Measurements from ENCODE around the gene PLXNA4.

- TF ChIP-seq, protein P1, sequence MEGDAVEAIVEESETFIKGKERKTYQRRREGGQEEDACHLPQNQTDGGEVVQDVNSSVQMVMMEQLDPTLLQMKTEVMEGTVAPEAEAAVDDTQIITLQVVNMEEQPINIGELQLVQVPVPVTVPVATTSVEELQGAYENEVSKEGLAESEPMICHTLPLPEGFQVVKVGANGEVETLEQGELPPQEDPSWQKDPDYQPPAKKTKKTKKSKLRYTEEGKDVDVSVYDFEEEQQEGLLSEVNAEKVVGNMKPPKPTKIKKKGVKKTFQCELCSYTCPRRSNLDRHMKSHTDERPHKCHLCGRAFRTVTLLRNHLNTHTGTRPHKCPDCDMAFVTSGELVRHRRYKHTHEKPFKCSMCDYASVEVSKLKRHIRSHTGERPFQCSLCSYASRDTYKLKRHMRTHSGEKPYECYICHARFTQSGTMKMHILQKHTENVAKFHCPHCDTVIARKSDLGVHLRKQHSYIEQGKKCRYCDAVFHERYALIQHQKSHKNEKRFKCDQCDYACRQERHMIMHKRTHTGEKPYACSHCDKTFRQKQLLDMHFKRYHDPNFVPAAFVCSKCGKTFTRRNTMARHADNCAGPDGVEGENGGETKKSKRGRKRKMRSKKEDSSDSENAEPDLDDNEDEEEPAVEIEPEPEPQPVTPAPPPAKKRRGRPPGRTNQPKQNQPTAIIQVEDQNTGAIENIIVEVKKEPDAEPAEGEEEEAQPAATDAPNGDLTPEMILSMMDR (IDR thresholded peaks at IDR 0.05) = no peak
- TF ChIP-seq NR3C1 (CRISPR knock-in tag; conservative IDR thresholded peaks at IDR 0.05; ENCODE audit: low read depth) (no peak), MXD4 (CRISPR knock-in tag; IDR thresholded peaks at IDR 0.05; ENCODE audit: borderline replicate concordance) (no peak), MLX (CRISPR knock-in tag; IDR thresholded peaks at IDR 0.05) (no peak), USF2 (CRISPR knock-in tag; IDR thresholded peaks at IDR 0.05) (no peak), SMAD4 (CRISPR knock-in tag; IDR thresholded peaks at IDR 0.05) (no peak), IRF2 (CRISPR knock-in tag; IDR thresholded peaks at IDR 0.05; ENCODE audit: borderline replicate concordance, low read depth) (no peak), IRF1 (CRISPR knock-in tag; IDR thresholded peaks at IDR 0.05) (no peak), ZNF423 (CRISPR knock-in tag; IDR thresholded peaks at IDR 0.05) (no peak), NR2C2 (CRISPR knock-in tag; IDR thresholded peaks at IDR 0.05) (no peak), ATF3 (CRISPR knock-in tag; conservative IDR thresholded peaks at IDR 0.05) (no peak), TEAD1 (CRISPR knock-in tag; IDR thresholded peaks at IDR 0.05) (no peak)
- TF ChIP-seq, protein P2, sequence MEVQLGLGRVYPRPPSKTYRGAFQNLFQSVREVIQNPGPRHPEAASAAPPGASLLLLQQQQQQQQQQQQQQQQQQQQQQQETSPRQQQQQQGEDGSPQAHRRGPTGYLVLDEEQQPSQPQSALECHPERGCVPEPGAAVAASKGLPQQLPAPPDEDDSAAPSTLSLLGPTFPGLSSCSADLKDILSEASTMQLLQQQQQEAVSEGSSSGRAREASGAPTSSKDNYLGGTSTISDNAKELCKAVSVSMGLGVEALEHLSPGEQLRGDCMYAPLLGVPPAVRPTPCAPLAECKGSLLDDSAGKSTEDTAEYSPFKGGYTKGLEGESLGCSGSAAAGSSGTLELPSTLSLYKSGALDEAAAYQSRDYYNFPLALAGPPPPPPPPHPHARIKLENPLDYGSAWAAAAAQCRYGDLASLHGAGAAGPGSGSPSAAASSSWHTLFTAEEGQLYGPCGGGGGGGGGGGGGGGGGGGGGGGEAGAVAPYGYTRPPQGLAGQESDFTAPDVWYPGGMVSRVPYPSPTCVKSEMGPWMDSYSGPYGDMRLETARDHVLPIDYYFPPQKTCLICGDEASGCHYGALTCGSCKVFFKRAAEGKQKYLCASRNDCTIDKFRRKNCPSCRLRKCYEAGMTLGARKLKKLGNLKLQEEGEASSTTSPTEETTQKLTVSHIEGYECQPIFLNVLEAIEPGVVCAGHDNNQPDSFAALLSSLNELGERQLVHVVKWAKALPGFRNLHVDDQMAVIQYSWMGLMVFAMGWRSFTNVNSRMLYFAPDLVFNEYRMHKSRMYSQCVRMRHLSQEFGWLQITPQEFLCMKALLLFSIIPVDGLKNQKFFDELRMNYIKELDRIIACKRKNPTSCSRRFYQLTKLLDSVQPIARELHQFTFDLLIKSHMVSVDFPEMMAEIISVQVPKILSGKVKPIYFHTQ (CRISPR knock-in tag; IDR thresholded peaks at IDR 0.05) = no peak
These were observed 104.8 kb downstream of the PLXNA4 start for GRCh38 chr7:132471515-132471914.

Measured in WTC11 (cell line).